GM18951 (cell line): Measurements from ENCODE around the gene FUT1.

Experiments used
- POLR2A ChIP-seq: IDR thresholded peaks from 4 replicates; pipeline ENCODE4 v1.6.1; 2011; ENCODE audit warnings: mild to moderate bottlenecking; ENCODE audit not compliant: insufficient read length, insufficient read depth; ENCODE audit errors: extremely low read depth
- in situ Hi-C: fragments of 300-500 bp; cut with MboI; formaldehyde crosslinking; loops from one replicate; pipeline ENCODE4 v1.12.0; 2022; ENCODE audit warnings: low sequenced_read_pairs, mixed read lengths, inconsistent platforms; ENCODE audit not compliant: unreplicated experiment

FUT1 gene

DNA sequence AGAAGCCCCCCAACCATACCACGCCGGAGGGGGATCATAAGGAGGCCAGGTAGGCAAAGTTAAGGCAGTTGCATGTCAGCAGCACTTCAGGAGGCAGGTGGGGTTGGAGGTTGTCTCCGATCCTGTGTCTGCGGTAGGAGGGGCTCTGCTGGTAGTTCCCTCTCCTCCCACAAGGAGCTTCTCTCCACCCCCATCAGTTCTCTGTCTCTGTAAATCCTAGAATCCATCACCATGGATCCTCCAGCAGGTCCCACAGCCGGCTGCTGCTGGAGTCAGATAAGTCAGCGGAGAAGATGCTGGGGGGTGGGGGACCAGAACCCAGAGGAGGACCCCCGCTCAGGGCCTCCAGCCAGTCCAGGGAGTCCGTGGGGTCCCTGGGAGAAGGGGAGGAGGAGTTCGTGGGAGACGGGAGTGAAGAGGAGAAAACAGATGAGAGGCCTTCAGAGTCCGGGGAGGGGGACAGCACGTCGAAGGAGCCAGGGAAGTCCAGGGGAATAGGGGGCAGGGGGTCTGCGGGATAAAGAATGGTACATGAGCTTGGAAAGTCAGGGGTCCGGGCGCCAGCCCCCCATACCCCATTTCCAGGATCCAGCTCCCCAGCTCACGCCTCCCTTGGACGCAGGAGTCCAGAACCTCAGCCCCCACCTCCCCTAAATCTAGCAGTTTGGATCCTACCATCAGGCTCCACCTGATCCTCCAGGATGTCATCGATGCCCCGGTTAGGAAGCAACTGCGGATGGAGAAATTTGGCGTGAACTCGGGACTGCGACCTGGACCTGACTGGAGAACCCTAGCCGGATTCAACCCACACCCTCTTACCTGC, 39.2 kb downstream of the FUT1 start:
- TF ChIP-seq POLR2A, result no peak
- in situ Hi-C loops, result no loop called here

DNA sequence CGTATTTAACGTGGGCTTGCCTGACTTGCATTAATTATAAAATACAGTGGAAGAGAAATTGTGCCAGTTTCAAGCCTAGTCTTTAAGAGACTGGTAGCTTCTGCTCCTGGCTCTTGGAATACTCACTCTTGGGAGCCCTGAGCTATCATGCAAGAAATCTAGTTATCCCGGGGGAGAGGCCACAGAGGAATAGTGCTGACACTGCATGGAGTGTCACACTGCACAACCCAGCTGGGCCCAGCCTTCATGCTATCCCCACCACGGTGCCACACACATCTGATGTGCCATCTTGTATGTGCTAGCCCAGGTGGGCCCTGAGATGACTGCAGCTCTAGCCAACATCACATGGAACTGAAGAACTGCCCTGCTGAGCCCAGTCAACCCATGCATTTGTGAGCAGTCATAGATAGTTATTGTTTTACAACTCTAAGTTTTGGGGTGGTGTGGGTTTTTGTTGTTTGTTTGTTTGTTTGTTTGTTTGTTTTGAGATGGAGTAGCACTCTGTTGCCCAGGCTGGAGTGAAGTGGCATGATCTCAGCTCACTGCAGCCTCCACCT, 41.3 kb downstream of the FUT1 start:
- TF ChIP-seq POLR2A, result no peak
- in situ Hi-C loops, result no loop called here

DNA sequence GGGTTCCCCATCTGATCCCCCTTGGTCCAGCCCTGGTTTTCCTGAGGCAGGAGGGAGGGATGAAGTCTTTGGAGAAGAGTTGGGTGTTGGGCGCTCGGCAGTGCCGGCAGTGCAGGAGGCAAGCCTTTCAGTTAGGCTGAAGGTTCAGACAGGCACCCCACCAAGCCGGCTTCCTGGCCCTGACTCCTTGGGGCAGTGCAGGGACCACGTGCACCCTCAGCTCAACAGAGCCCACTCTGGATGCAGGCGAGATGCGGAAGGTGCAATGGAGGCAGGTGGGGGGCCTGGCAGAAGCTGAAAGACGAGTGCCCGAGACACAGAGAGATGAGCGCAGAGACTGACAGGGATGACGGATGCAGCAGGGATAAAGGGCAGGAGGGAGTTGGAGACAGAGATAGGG, 44.0 kb downstream of the FUT1 start:
- in situ Hi-C loops, result no loop called here
- TF ChIP-seq POLR2A, result no peak

DNA sequence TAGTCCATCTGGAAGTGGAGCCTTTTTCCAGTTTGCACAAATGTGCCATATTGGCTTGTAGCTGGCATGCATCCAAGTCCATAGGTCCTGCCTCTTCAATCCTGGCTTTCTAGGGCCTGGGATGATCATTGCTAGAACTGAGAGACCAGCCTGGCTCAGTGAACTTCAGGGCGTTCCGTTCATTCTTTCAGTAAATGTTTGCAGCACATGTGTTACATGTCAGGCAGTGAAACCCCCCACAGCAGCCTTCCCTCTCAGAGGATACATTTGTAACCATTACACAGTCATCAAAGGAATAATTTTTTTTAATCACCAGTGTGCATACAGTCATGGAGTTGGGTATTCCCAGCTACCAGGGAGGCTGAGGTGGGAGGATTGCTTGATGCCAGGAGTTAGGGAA, 47.0 kb downstream of the FUT1 start:
- in situ Hi-C loops, result no loop called here
- no peak for TF ChIP-seq POLR2A

DNA sequence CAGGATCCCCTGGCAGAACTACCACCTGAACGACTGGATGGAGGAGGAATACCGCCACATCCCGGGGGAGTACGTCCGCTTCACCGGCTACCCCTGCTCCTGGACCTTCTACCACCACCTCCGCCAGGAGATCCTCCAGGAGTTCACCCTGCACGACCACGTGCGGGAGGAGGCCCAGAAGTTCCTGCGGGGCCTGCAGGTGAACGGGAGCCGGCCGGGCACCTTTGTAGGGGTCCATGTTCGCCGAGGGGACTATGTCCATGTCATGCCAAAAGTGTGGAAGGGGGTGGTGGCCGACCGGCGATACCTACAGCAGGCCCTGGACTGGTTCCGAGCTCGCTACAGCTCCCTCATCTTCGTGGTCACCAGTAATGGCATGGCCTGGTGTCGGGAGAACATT, 49.1 kb downstream of the FUT1 start:
- in situ Hi-C loops, result no loop called here
- no peak for TF ChIP-seq POLR2A

DNA sequence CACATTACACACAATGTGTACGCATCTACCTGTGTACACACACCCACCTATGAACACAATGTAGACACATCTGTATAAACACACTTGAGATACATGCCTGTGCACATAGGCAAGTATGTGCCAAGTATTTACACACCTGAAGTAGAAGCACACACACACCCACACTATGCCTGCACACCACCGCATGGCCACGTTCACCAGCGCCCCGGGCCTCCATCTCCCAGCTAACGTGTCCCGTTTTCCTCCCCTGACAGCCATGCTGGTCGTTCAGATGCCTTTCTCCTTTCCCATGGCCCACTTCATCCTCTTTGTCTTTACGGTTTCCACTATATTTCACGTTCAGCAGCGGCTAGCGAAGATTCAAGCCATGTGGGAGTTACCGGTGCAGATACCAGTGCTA, 49.7 kb downstream of the FUT1 start:
- in situ Hi-C loops, result no loop called here
- no peak for TF ChIP-seq POLR2A

DNA sequence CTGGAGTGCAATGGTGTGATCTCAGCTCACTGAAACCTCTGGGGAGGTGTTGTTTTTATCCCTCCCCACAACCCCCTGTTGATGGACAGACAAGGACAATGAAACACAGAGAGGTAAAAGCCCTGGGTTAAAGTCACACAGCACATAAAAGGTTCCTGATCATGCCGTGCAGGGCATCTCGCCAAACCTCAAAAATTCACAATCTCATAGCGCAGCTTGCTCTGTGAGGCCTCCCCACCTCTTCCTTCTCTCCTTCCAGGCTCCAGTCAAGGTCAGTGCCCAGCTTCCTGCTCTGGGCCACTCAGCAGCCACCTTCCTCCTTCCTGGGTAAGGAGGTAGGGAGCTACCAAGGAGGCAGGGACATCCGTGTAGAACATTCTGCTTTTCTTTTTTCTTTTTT, 54.4 kb downstream of the FUT1 start:
- no peak for TF ChIP-seq POLR2A
- in situ Hi-C loops, result no loop called here
